Panc1 (cell line): ENCODE data around the gene MRPS7.

Source experiments
- POLR2AphosphoS5 ChIP-seq: IDR thresholded peaks from 2 replicates; pipeline ENCODE4 v1.6.1; 2012; ENCODE audit warnings: mild to moderate bottlenecking, low read depth, low read length, moderate library complexity
- TCF7L2 ChIP-seq: IDR thresholded peaks from 2 replicates; pipeline ENCODE4 v1.6.1; 2011; ENCODE audit warnings: mild to moderate bottlenecking, low read depth, low read length, inconsistent platforms
- TF ChIP-seq, protein P1 (sequence below): fragments of 450-650 bp; IDR thresholded peaks from 2 replicates; pipeline ENCODE4 v1.5.1; 2017; ENCODE audit warnings: mild to moderate bottlenecking
- TF ChIP-seq, protein P2 (sequence below), 2 experiments: IDR thresholded peaks; 2 replicates each; pipeline ENCODE4 v1.6.1; 2011 to 2012; ENCODE audit warnings: low read depth in 2 of 2, control low read depth in 1 of 2, low read length in 1 of 2, mild to moderate bottlenecking in 1 of 2, moderate library complexity in 1 of 2; ENCODE audit not compliant: insufficient read depth in 1 of 2

DNA sequence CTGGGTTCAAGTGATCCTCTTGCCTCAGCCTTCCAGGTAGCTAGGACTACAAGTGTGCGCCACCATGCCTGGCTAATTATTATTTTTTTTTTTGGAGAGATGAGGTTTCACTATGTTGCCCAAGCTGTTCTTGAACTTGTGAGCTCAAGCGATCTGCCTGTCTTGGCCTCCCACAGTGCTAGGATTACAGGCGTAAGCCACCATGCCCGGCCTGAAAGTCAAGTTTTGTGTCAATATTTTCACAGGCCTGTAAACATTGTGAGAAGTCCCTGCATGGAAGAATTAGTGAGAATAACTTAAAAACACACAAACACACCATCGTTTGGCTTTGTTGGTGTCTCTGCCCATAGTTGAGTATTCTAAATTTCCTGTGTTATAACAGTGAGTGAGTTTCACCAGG lies 34.0 kb upstream of the MRPS7 start:
- TF ChIP-seq, protein P1, sequence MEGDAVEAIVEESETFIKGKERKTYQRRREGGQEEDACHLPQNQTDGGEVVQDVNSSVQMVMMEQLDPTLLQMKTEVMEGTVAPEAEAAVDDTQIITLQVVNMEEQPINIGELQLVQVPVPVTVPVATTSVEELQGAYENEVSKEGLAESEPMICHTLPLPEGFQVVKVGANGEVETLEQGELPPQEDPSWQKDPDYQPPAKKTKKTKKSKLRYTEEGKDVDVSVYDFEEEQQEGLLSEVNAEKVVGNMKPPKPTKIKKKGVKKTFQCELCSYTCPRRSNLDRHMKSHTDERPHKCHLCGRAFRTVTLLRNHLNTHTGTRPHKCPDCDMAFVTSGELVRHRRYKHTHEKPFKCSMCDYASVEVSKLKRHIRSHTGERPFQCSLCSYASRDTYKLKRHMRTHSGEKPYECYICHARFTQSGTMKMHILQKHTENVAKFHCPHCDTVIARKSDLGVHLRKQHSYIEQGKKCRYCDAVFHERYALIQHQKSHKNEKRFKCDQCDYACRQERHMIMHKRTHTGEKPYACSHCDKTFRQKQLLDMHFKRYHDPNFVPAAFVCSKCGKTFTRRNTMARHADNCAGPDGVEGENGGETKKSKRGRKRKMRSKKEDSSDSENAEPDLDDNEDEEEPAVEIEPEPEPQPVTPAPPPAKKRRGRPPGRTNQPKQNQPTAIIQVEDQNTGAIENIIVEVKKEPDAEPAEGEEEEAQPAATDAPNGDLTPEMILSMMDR, result no peak
- TF ChIP-seq, protein P2, sequence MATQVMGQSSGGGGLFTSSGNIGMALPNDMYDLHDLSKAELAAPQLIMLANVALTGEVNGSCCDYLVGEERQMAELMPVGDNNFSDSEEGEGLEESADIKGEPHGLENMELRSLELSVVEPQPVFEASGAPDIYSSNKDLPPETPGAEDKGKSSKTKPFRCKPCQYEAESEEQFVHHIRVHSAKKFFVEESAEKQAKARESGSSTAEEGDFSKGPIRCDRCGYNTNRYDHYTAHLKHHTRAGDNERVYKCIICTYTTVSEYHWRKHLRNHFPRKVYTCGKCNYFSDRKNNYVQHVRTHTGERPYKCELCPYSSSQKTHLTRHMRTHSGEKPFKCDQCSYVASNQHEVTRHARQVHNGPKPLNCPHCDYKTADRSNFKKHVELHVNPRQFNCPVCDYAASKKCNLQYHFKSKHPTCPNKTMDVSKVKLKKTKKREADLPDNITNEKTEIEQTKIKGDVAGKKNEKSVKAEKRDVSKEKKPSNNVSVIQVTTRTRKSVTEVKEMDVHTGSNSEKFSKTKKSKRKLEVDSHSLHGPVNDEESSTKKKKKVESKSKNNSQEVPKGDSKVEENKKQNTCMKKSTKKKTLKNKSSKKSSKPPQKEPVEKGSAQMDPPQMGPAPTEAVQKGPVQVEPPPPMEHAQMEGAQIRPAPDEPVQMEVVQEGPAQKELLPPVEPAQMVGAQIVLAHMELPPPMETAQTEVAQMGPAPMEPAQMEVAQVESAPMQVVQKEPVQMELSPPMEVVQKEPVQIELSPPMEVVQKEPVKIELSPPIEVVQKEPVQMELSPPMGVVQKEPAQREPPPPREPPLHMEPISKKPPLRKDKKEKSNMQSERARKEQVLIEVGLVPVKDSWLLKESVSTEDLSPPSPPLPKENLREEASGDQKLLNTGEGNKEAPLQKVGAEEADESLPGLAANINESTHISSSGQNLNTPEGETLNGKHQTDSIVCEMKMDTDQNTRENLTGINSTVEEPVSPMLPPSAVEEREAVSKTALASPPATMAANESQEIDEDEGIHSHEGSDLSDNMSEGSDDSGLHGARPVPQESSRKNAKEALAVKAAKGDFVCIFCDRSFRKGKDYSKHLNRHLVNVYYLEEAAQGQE (IDR thresholded peaks at IDR 0.05; ENCODE audit: insufficient read depth in 1 of 2, low read depth in 2 of 2, low read length in 1 of 2), result no peak
- no peak for TF ChIP-seq POLR2AphosphoS5
- no peak for TF ChIP-seq TCF7L2
